HG02885 (cell line): ENCODE data around the gene NPHP4.
"Not testable (repeated sequence)": the region's sequence is repeated elsewhere in the genome, so short reads cannot be mapped to it uniquely, and the experiment has no call there.

Experiments
- ATAC-seq: cut with Tn5 transposase; IDR thresholded peaks from one replicate; pipeline ENCODE4 v1.9.1; 2021; ENCODE audit warnings: mild to moderate bottlenecking; ENCODE audit not compliant: unreplicated experiment, poor library complexity

Gene NPHP4

GRCh38 chr1:6025269-6026094 is 33.3 kb upstream of the NPHP4 start:
- no peak for ATAC-seq

- no peak for ATAC-seq
Measured at GRCh38 chr1:6024376-6024775, 32.2 kb upstream of the NPHP4 start.

GRCh38 chr1:6023346-6023745 is 31.1 kb upstream of the NPHP4 start:
- ATAC-seq: no peak

- ATAC-seq: no peak
Measured at GRCh38 chr1:6022193-6022592, 30.0 kb upstream of the NPHP4 start.

GRCh38 chr1:6019166-6019845 is 27.1 kb upstream of the NPHP4 start:
- ATAC-seq: no peak

- ATAC-seq: not testable (repeated sequence)
Measured at GRCh38 chr1:6017654-6018053, 25.4 kb upstream of the NPHP4 start.

- no peak for ATAC-seq
Measured at GRCh38 chr1:6016191-6016865, 24.1 kb upstream of the NPHP4 start.

- no peak for ATAC-seq
Measured at GRCh38 chr1:6014130-6014999, 22.1 kb upstream of the NPHP4 start.

- no peak for ATAC-seq
Measured at GRCh38 chr1:6013491-6013890, 21.3 kb upstream of the NPHP4 start.

GRCh38 chr1:6012529-6013318 is 20.5 kb upstream of the NPHP4 start:
- ATAC-seq: no peak

GRCh38 chr1:6011946-6012258 is 19.7 kb upstream of the NPHP4 start:
- ATAC-seq: no peak

GRCh38 chr1:6011161-6011945 is 19.1 kb upstream of the NPHP4 start:
- ATAC-seq: no peak

- no peak for ATAC-seq
Measured at GRCh38 chr1:6010554-6010953, 18.3 kb upstream of the NPHP4 start.

- no peak for ATAC-seq
Measured at GRCh38 chr1:6009120-6010040, 17.2 kb upstream of the NPHP4 start.

- ATAC-seq: no peak
Measured at GRCh38 chr1:6008696-6009095, 16.5 kb upstream of the NPHP4 start.

- no peak for ATAC-seq
Measured at GRCh38 chr1:6008084-6008415, 15.8 kb upstream of the NPHP4 start.

- ATAC-seq: no peak
Measured at GRCh38 chr1:6007318-6008083, 15.3 kb upstream of the NPHP4 start.
